HFFc6 (cell line): ENCODE measurements around the gene ARFGAP3. TPM values are rescaled to one million over a fixed set of nuclear protein-coding genes. Genes with fewer than 3 reads are reported as not detected.

Experiments
- DNase-seq: peaks from one replicate; pipeline ENCODE4 v3.0.0-alpha.2; 2018
- H3K27ac Mint-ChIP-seq: 2 replicates; pipeline ENCODE4 v1.8.0; 2020; ENCODE audit warnings: mild to moderate bottlenecking, mixed read lengths
- H3K27me3 Mint-ChIP-seq: 2 replicates; pipeline ENCODE4 v1.8.0; 2021; ENCODE audit warnings: mild to moderate bottlenecking, moderate library complexity, mixed read lengths; ENCODE audit not compliant: insufficient read depth
- H3K36me3 Mint-ChIP-seq: 2 replicates; pipeline ENCODE4 v1.8.0; 2021; ENCODE audit warnings: low read depth, mixed read lengths
- H3K4me1 Mint-ChIP-seq: 2 replicates; pipeline ENCODE4 v1.8.0; 2020; ENCODE audit warnings: low read depth, mixed read lengths
- H3K4me3 Mint-ChIP-seq: 2 replicates; pipeline ENCODE4 v1.8.0; 2020; ENCODE audit warnings: mild to moderate bottlenecking, moderate library complexity, mixed read lengths
- H3K9me3 Mint-ChIP-seq: 2 replicates; pipeline ENCODE4 v1.8.0; 2020; ENCODE audit warnings: mild to moderate bottlenecking, mixed read lengths
- CTCF ChIP-seq: fragments of 200-600 bp; sonication (generic); IDR thresholded peaks from 2 replicates; pipeline ENCODE4 v1.5.0; 2021; ENCODE audit warnings: antibody characterized with exemption, mild to moderate bottlenecking
- total RNA-seq, 6 experiments: library from RNA; stranded (reverse); fragmentation: NEBNext Ultra II Directional; extraction: Animal tissue kit (Norgen Biotek cat#: 25700); gene quantifications; 2 replicates in 1 of 6; 3 replicates in 5 of 6; pipeline ENCODE4 v1.2.3, GENCODE V29; 2021

ARFGAP3 gene
- total RNA-seq, 6 experiments from 2014 or later: 62.6 to 77.7 (median 66.8) TPM

DNA sequence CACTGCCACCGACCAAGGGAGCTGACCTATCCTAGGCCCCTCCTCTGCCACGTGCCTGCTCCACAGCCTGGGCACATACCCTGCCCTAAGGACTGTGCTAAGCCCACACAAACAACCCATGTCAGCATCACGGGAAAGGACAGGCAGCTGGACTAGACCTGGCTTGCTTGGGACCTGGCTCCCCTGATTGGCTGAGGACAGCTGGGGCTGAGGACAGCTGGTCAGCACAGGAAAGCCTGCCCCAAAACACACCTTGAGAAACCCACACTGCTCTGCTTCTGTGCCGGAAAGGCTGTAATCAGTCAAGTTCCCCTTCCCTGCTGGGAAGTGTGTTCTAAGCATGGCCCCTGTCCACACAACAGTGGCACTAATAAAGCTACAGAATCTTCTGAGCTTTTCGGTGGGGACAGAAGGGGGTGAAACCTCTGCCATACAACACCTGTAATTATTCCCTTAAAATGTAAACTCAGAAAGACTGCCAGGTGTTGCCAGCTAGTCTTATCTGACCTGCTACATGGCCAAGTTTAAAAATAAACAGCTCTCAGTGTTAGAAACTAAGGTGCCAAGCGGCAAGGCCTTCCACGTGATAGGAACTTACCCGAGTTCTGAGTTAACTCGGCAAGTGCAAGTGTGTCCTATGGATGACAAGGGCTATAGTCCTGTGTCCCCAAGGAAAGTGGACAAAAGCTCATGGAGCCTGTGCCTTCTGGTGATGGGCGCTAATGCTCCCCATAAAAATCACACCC lies 35.7 kb upstream of the ARFGAP3 start:
- Mint-ChIP-seq H3K4me1 (no peaks in the 10 kb centered on the region), H3K36me3 (peaks cover 6% of the 10 kb centered on the region; the same call in 1 of the 2 replicates), H3K4me3 (no peak overlapping the region), H3K27me3 (peaks cover 4% of the 10 kb centered on the region; the same call in 1 of the 2 replicates), H3K9me3 (no peaks in the 10 kb centered on the region), H3K27ac (no peak overlapping the region)
- no peak for DNase-seq
- TF ChIP-seq CTCF: no peak

GRCh38 chr22:42892156-42892555 lies 35.1 kb upstream of the ARFGAP3 start:
- Mint-ChIP-seq H3K4me1 (no peaks in the 10 kb centered on the region), H3K4me3 (no peak overlapping the region), H3K27me3 (peaks cover 2% of the 10 kb centered on the region; the same call in 1 of the 2 replicates), H3K36me3 (peaks cover 6% of the 10 kb centered on the region; the same call in 1 of the 2 replicates), H3K27ac (no peak overlapping the region), H3K9me3 (no peaks in the 10 kb centered on the region)
- DNase-seq: no peak
- no peak for TF ChIP-seq CTCF

- Mint-ChIP-seq H3K27me3 (peaks cover 2% of the 10 kb centered on the region), H3K36me3 (peaks cover 6% of the 10 kb centered on the region; the same call in 1 of the 2 replicates), H3K9me3 (no peaks in the 10 kb centered on the region), H3K27ac (no peak overlapping the region), H3K4me1 (no peaks in the 10 kb centered on the region), H3K4me3 (no peak overlapping the region)
- TF ChIP-seq CTCF: no peak
- DNase-seq: no peak
Observed at GRCh38 chr22:42891696-42892095, 34.6 kb upstream of the ARFGAP3 start.

GRCh38 chr22:42891008-42891407 lies 33.9 kb upstream of the ARFGAP3 start:
- no peaks in the 10 kb centered on the region for H3K9me3 Mint-ChIP-seq
- peaks cover 2% of the 10 kb centered on the region for H3K4me1 Mint-ChIP-seq
- H3K27me3 Mint-ChIP-seq: peaks cover 2% of the 10 kb centered on the region
- no peak for TF ChIP-seq CTCF
- H3K27ac Mint-ChIP-seq: no peak overlapping the region
- peaks cover 6% of the 10 kb centered on the region; the same call in 1 of the 2 replicates for H3K36me3 Mint-ChIP-seq
- DNase-seq: no peak
- no peak overlapping the region for H3K4me3 Mint-ChIP-seq

GRCh38 chr22:42889304-42889703 lies 32.2 kb upstream of the ARFGAP3 start:
- Mint-ChIP-seq H3K9me3 (no peaks in the 10 kb centered on the region), H3K4me3 (no peak overlapping the region), H3K27me3 (peaks cover 2% of the 10 kb centered on the region), H3K27ac (no peak overlapping the region), H3K4me1 (peaks cover 16% of the 10 kb centered on the region), H3K36me3 (peaks cover 6% of the 10 kb centered on the region)
- no peak for TF ChIP-seq CTCF
- DNase-seq: no peak
